ENCODE data around the gene SIPA1. TPM values are rescaled to one million over a fixed set of nuclear protein-coding genes. Genes with fewer than 3 reads are reported as not detected.
"Not testable (repeated sequence)": the region's sequence is repeated elsewhere in the genome, so short reads cannot be mapped to it uniquely, and the experiment has no call there.

Gene SIPA1
- total RNA-seq, 1 donor from 2014 or later, result 42.9 TPM

DNA sequence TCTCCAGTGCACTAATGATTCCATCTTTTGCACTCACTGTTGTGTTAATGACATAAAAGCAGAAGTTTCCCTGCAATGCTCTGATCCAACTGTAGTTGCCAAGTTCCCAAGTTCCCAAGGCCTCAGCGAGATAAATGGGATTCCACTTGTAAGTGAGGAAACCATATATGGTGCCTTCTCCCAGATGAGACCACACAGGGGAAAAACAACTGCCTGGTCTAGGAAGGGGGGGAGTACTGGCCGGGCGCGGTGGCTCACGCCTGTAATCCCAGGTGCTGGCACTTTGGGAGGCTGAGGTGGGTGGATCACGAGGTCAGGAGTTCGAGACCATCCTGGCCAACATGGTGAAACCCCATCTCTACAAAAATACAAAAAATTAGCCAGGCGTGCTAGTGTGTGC lies 48.1 kb downstream of the SIPA1 start:
- Mint-ChIP-seq H3K27ac (no peak overlapping the region), H3K36me3 (no peaks in the 10 kb centered on the region), H3K4me3 (no peak overlapping the region), H3K4me1 (no peaks in the 10 kb centered on the region), H3K9me3 (no peaks in the 10 kb centered on the region), H3K27me3 (ENCODE audit: low read depth) (peaks cover 19% of the 10 kb centered on the region)
- DNase-seq (ENCODE audit: low spot score in 2 of 2, unreplicated experiment in 2 of 2), result no peak
- TF ChIP-seq, protein P1, sequence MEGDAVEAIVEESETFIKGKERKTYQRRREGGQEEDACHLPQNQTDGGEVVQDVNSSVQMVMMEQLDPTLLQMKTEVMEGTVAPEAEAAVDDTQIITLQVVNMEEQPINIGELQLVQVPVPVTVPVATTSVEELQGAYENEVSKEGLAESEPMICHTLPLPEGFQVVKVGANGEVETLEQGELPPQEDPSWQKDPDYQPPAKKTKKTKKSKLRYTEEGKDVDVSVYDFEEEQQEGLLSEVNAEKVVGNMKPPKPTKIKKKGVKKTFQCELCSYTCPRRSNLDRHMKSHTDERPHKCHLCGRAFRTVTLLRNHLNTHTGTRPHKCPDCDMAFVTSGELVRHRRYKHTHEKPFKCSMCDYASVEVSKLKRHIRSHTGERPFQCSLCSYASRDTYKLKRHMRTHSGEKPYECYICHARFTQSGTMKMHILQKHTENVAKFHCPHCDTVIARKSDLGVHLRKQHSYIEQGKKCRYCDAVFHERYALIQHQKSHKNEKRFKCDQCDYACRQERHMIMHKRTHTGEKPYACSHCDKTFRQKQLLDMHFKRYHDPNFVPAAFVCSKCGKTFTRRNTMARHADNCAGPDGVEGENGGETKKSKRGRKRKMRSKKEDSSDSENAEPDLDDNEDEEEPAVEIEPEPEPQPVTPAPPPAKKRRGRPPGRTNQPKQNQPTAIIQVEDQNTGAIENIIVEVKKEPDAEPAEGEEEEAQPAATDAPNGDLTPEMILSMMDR (IDR thresholded peaks at IDR 0.05; ENCODE audit: unreplicated experiment), result no peak

DNA sequence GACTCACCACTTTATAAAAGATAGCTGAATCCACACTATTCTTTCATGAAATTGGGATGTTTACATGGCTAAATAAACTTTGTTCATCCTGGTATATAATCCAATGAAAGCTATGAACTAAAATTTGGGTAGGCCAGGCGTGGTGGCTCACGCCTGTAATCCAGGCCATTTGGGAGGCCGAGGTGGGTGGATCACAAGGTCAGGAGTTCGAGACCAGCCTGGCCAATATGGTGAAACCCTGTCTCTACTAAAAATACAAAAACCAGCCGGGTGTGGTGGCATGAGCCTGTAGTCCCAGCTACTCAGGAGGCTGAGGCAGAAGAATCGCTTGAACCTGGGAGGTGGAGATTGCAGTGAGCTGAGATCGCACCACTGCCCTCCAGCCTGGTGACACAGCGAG lies 53.9 kb downstream of the SIPA1 start:
- not testable (repeated sequence) for DNase-seq (ENCODE audit: low spot score in 2 of 2, unreplicated experiment in 2 of 2); H3K27me3 Mint-ChIP-seq (ENCODE audit: low read depth); H3K4me3 Mint-ChIP-seq

DNA sequence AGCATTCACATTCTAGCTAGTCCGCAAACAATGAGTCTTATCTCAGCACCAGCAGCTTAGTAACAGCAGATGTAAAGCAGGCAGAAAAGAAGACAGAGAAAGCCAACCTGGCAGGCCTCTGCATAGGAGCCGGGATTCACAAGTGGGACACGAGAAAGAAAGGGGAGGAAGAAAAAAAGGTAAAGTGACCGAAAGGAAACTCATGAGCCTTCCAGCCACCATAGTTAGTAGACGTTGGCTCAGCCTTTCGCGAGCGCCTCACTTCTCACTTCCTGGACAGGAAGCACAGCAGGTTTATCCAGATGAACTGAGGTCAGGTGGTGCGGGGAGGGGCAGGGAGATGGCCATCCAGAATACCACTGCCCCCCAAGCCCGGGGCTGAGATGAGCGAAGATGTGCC lies 54.5 kb downstream of the SIPA1 start:
- no peaks in the 10 kb centered on the region for H3K9me3 Mint-ChIP-seq
- no peak overlapping the region for H3K4me3 Mint-ChIP-seq
- H3K36me3 Mint-ChIP-seq, result no peaks in the 10 kb centered on the region
- peaks cover 2% of the 10 kb centered on the region for H3K27me3 Mint-ChIP-seq (ENCODE audit: low read depth)
- H3K4me1 Mint-ChIP-seq, result peaks cover 2% of the 10 kb centered on the region
- TF ChIP-seq, protein P1 (IDR thresholded peaks at IDR 0.05; ENCODE audit: unreplicated experiment), result no peak
- H3K27ac Mint-ChIP-seq, result no peak overlapping the region
- DNase-seq (ENCODE audit: low spot score in 2 of 2, unreplicated experiment in 2 of 2), result no peak

More for the DNA sequence above, 53.9 kb downstream of the SIPA1 start:
- H3K9me3 Mint-ChIP-seq, H3K36me3 Mint-ChIP-seq, H3K27ac Mint-ChIP-seq, H3K4me1 Mint-ChIP-seq: not testable (repeated sequence)

DNA sequence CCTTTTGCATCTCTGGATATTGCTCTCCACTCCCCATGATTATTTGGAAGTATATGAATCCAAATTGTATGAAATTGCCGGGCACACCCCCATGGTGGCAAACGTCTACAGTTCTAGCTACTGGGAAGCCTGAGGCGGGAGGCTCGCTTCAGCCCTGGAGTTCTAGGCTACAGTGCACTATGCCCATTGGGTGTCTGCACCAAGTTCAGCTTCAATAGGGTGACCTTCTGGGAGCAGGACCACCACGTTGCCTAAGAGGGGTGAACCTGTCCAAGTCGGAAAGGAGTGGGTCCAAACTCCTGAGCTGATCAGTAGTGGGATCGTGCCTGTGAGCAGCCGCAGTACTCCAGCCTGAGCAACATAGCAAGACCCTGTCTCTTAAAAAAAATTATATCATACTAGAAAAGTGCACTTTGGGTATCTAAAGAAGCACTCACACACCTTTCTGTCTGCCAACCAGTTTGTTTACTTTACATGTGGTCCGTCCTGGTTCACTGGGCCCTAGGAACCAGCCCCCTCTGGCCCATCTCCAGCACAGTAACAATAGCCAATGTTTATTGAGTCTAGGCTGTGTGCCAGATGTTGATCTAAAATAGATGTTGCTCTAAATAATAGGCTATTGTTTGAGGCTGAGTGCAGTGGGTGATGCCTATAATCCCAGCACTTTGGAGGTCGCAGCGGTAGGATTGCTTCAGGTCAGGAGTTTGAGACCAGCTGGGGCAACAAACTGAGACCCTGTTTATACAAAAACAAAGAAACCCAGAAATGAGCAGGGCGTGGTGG lies 57.7 kb downstream of the SIPA1 start:
- peaks cover 18% of the 10 kb centered on the region for H3K27me3 Mint-ChIP-seq (ENCODE audit: low read depth)
- H3K27ac Mint-ChIP-seq, result no peak overlapping the region
- H3K9me3 Mint-ChIP-seq, result peaks cover 9% of the 10 kb centered on the region
- no peaks in the 10 kb centered on the region for H3K36me3 Mint-ChIP-seq
- no peak for DNase-seq (ENCODE audit: low spot score in 2 of 2, unreplicated experiment in 2 of 2)
- TF ChIP-seq, protein P1 (IDR thresholded peaks at IDR 0.05; ENCODE audit: unreplicated experiment), result no peak
- peaks cover 2% of the 10 kb centered on the region for H3K4me1 Mint-ChIP-seq
- H3K4me3 Mint-ChIP-seq, result no peak overlapping the region

DNA sequence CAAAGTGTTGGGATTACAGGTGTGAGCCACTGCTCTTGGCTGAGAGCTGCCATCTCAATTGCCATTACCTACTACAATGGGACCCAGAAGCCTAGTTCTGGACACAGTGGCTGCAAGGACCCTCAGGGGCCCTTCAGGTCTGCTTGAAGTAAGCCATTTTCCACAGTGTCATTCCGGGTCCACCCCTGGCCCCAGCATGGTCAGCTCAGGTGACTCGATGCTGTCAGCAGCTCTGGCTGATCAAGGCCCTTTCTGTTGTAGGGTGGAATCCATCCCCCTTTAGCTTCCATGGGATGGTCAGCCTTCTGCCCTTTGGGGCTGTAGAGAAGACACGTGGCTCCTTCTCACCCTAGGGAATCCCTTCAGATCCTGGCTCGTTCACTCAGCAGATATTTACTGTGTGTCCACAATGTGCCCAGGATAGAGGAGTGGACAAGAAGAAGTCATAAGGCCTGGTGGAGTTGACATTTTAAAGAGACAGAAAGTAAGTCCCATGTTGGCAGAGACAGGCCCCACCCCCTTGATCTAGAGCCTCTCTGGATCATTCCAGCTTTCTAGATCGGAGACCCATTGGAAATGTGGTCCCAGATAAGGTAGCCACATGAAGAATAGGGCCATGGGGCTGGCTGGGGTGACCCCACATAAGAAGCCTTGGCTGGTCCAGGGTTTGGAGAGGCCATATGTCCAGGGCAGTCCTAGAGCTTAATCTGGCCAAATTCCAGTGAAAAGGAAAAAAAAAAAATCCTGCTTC lies 59.1 kb downstream of the SIPA1 start:
- peaks cover 21% of the 10 kb centered on the region for H3K27me3 Mint-ChIP-seq (ENCODE audit: low read depth)

More for the DNA sequence above, 59.1 kb downstream of the SIPA1 start:
- no peaks in the 10 kb centered on the region for H3K36me3 Mint-ChIP-seq
- no peak overlapping the region for H3K4me3 Mint-ChIP-seq
- H3K4me1 Mint-ChIP-seq, result peaks cover 2% of the 10 kb centered on the region
- H3K27ac Mint-ChIP-seq, result no peak overlapping the region
- H3K9me3 Mint-ChIP-seq, result peaks cover 9% of the 10 kb centered on the region
- DNase-seq (ENCODE audit: low spot score in 2 of 2, unreplicated experiment in 2 of 2), result no peak
- TF ChIP-seq, protein P1 (IDR thresholded peaks at IDR 0.05; ENCODE audit: unreplicated experiment), result no peak

Measured in mesothelial cell of epicardium (in vitro differentiated cells).